Neuronal stem cell (in vitro differentiated cells): ENCODE data around the gene NTN5.

Source experiments
- DNase-seq: peaks from one replicate; pipeline ENCODE4 v3.0.0-alpha.2; 2013; ENCODE audit warnings: low spot score
- H2AFZ ChIP-seq: one replicate; pipeline ENCODE4 v1.6.1; 2013; ENCODE audit warnings: mild to moderate bottlenecking, low read length, inconsistent platforms
- H2AK5ac ChIP-seq: 2 replicates; pipeline ENCODE4 v1.6.1; 2013; ENCODE audit warnings: low read depth, mild to moderate bottlenecking, inconsistent platforms, low read length, moderate library complexity, mixed read lengths
- H2BK120ac ChIP-seq: 2 replicates; pipeline ENCODE4 v1.6.1; 2013; ENCODE audit warnings: low read depth, mild to moderate bottlenecking, inconsistent platforms, low read length, moderate library complexity, mixed read lengths
- H2BK12ac ChIP-seq: one replicate; pipeline ENCODE4 v1.6.1; 2013; ENCODE audit warnings: low read length, inconsistent platforms
- H2BK15ac ChIP-seq: 2 replicates; pipeline ENCODE4 v1.6.1; 2013; ENCODE audit warnings: mild to moderate bottlenecking, low read length, inconsistent platforms, mixed read lengths
- H2BK5ac ChIP-seq: one replicate; pipeline ENCODE4 v1.6.1; 2013; ENCODE audit warnings: inconsistent platforms, mild to moderate bottlenecking, low read length, moderate library complexity
- H3K14ac ChIP-seq: one replicate; pipeline ENCODE4 v1.6.1; 2013; ENCODE audit warnings: low read length, inconsistent platforms
- H3K18ac ChIP-seq: 2 replicates; pipeline ENCODE4 v1.6.1; 2013; ENCODE audit warnings: low read length, inconsistent platforms
- H3K23ac ChIP-seq: 2 replicates; pipeline ENCODE4 v1.6.1; 2013; ENCODE audit warnings: low read depth, mild to moderate bottlenecking, mixed read lengths, low read length, inconsistent platforms; ENCODE audit not compliant: poor library complexity
- H3K27ac ChIP-seq: replicated peaks from 3 replicates; pipeline ENCODE4 v1.5.1; 2013; ENCODE audit warnings: low read length, inconsistent platforms
- H3K27me3 ChIP-seq, 3 experiments: 2 replicates each; pipeline ENCODE4 v1.6.1; 2013; ENCODE audit warnings: low read length in 3 of 3, mild to moderate bottlenecking in 2 of 3, inconsistent platforms in 1 of 3, low read depth in 1 of 3, mixed read lengths in 1 of 3, moderate library complexity in 1 of 3; ENCODE audit not compliant: control insufficient read depth in 3 of 3, insufficient read depth in 3 of 3
- H3K36me3 ChIP-seq, 2 donors: replicated peaks in 1 of 2; 2 replicates each; pipeline ENCODE4 v1.6.1; 2013; ENCODE audit warnings: low read length in 2 of 2; ENCODE audit not compliant: control insufficient read depth in 2 of 2, insufficient read depth in 2 of 2
- H3K4ac ChIP-seq: 2 replicates; pipeline ENCODE4 v1.6.1; 2013; ENCODE audit warnings: inconsistent platforms, mild to moderate bottlenecking, low read length, moderate library complexity
- H3K4me1 ChIP-seq, 2 donors: 1 replicate in 1 of 2; 2 replicates in 1 of 2; pipeline ENCODE4 v1.6.1; 2013; ENCODE audit warnings: low read length in 2 of 2, low read depth in 1 of 2; ENCODE audit not compliant: control insufficient read depth in 2 of 2, insufficient read depth in 1 of 2
- H3K4me2 ChIP-seq: one replicate; pipeline ENCODE4 v1.6.1; 2013; ENCODE audit warnings: mild to moderate bottlenecking, low read length, inconsistent platforms; ENCODE audit not compliant: insufficient read depth, poor library complexity, severe bottlenecking
- H3K4me3 ChIP-seq, 2 donors: 2 replicates each; pipeline ENCODE4 v1.5.1; 2013; ENCODE audit warnings: low read length in 2 of 2, mild to moderate bottlenecking in 2 of 2, inconsistent platforms in 1 of 2, moderate library complexity in 1 of 2
- H3K79me1 ChIP-seq: one replicate; pipeline ENCODE4 v1.6.1; 2013; ENCODE audit warnings: low read depth, mild to moderate bottlenecking, inconsistent platforms, low read length, moderate library complexity
- H3K9ac ChIP-seq: one replicate; pipeline ENCODE4 v1.6.1; 2013; ENCODE audit warnings: mild to moderate bottlenecking, low read depth, low read length, inconsistent platforms; ENCODE audit not compliant: poor library complexity
- H3K9me3 ChIP-seq, 2 donors: replicated peaks in 1 of 2; 2 replicates each; pipeline versions ENCODE3 to v1.6.1; 2013; ENCODE audit warnings: low read length in 2 of 2, mild to moderate bottlenecking in 2 of 2, inconsistent platforms in 1 of 2, low read depth in 1 of 2, mixed read lengths in 1 of 2, moderate library complexity in 1 of 2; ENCODE audit not compliant: control insufficient read depth in 2 of 2, insufficient read depth in 1 of 2
- H4K8ac ChIP-seq: one replicate; pipeline ENCODE4 v1.6.1; 2013; ENCODE audit warnings: low read depth, mild to moderate bottlenecking, inconsistent platforms, low read length, moderate library complexity
- H4K91ac ChIP-seq: one replicate; pipeline ENCODE4 v1.6.1; 2013; ENCODE audit warnings: low read length, low read depth, mild to moderate bottlenecking, inconsistent platforms; ENCODE audit not compliant: poor library complexity
- WGBS, 2 donors: extraction: QIAGEN DNeasy Blood & Tissue Kit; methylation state at CpG; one replicate each; pipeline ENCODE4 v1.1.7; 2013; ENCODE audit warnings: missing lambda C conversion rate in 2 of 2, mixed read lengths in 1 of 2; ENCODE audit not compliant: insufficient read length in 2 of 2, insufficient replicate concordance in 1 of 2; ENCODE audit errors: extremely low coverage in 2 of 2; 5-methylcytosine and 5-hydroxymethylcytosine counted together

Gene NTN5

DNA sequence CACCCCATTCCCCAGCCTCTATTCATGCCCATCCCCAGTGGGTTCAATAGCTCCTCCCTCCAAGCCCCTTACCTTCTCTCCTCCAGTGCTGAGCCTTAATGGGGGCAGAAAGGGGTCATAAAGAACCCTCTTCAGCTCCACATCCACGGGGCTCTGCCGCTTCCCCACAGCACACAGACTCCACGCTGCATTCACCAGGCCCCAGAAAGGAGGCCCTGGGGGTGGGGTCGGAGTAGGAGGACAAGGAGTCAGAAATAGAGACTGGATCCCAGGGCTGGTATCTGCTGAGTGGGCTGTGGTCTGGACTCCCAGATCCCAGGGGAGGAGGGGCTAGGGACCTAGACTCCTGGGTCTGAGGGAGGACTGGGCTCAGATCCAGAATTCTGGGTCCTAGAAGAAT lies 28.5 kb downstream of the NTN5 start:
- peak overlapping the region; percentile 83 for H3K18ac ChIP-seq
- no peaks in the 10 kb centered on the region for H3K27me3 ChIP-seq
- WGBS, 2 donors = no CpG with 5 or more reads among the region's 4 CpGs

GRCh38 chr19:48642862-48643261 lies 30.0 kb downstream of the NTN5 start:
- H3K18ac ChIP-seq = no peak overlapping the region
- no peak overlapping the region for H2BK12ac ChIP-seq
- H4K91ac ChIP-seq = no peak overlapping the region
- no peak overlapping the region for H2BK120ac ChIP-seq
- H3K9ac ChIP-seq = no peak overlapping the region
- peaks cover 15 to 23% of the 10 kb centered on the region in 2 donors for H3K4me1 ChIP-seq
- no peak overlapping the region for H2BK5ac ChIP-seq
- H3K27ac ChIP-seq = no peak overlapping the region
- no peak overlapping the region for H2AK5ac ChIP-seq
- H3K27me3 ChIP-seq = no peaks in the 10 kb centered on the region
- H3K14ac ChIP-seq = no peak overlapping the region
- H3K79me1 ChIP-seq = peaks cover 9% of the 10 kb centered on the region
- H3K4ac ChIP-seq = no peak overlapping the region
- DNase-seq = no peak
- H2BK15ac ChIP-seq = no peak overlapping the region
- H3K36me3 ChIP-seq = peaks cover 0 to 4% of the 10 kb centered on the region in 2 donors
- no CpG with 5 or more reads among the region's 5 CpGs for WGBS, 2 donors
- H3K4me3 ChIP-seq = no peak overlapping the region
- H3K4me2 ChIP-seq = no peak overlapping the region
- H2AFZ ChIP-seq = no peak overlapping the region
- H4K8ac ChIP-seq = no peak overlapping the region
- no peak overlapping the region for H3K23ac ChIP-seq
- H3K9me3 ChIP-seq = peaks cover 0 to 3% of the 10 kb centered on the region in 2 donors

More for the DNA sequence above, 28.5 kb downstream of the NTN5 start:
- no peak overlapping the region for H3K27ac ChIP-seq
- peak overlapping the region; percentile 19 for H4K8ac ChIP-seq
- H3K9me3 ChIP-seq = peaks cover 0 to 1% of the 10 kb centered on the region in 2 donors
- no peak overlapping the region for H3K9ac ChIP-seq
- peak overlapping the region; percentile 66 for H2BK5ac ChIP-seq
- H3K36me3 ChIP-seq = peaks cover 0 to 3% of the 10 kb centered on the region in 2 donors
- peak overlapping the region; percentile 76 for H3K4ac ChIP-seq
- H2BK12ac ChIP-seq = peak overlapping the region; percentile 73
- H4K91ac ChIP-seq = no peak overlapping the region
- H3K14ac ChIP-seq = no peak overlapping the region
- no peak for DNase-seq
- H2BK15ac ChIP-seq = peak overlapping the region; percentile 75
- peak overlapping the region; percentile 96 for H2AK5ac ChIP-seq
- peak overlapping the region; percentile 3 to 31 for H3K4me3 ChIP-seq
- H2AFZ ChIP-seq = peak overlapping the region; percentile 71
- H3K79me1 ChIP-seq = peaks cover 9% of the 10 kb centered on the region
- H3K4me2 ChIP-seq = peak overlapping the region; percentile 98
- peaks cover 10 to 17% of the 10 kb centered on the region in 2 donors for H3K4me1 ChIP-seq
- peak overlapping the region; percentile 34 for H3K23ac ChIP-seq
- H2BK120ac ChIP-seq = no peak overlapping the region

GRCh38 chr19:48641850-48642249 lies 31.0 kb downstream of the NTN5 start:
- no peak overlapping the region for H3K27ac ChIP-seq
- peaks cover 0 to 4% of the 10 kb centered on the region in 2 donors for H3K36me3 ChIP-seq
- WGBS, 2 donors = no CpG with 5 or more reads among the region's 2 CpGs
- H3K4me2 ChIP-seq = no peak overlapping the region
- H2AFZ ChIP-seq = no peak overlapping the region
- H2BK5ac ChIP-seq = no peak overlapping the region
- H2BK120ac ChIP-seq = no peak overlapping the region
- H3K4me1 ChIP-seq = peaks cover 13 to 25% of the 10 kb centered on the region in 2 donors
- H3K14ac ChIP-seq = no peak overlapping the region
- H3K27me3 ChIP-seq = no peaks in the 10 kb centered on the region
- H2BK15ac ChIP-seq = no peak overlapping the region
- H2AK5ac ChIP-seq = peak overlapping the region; percentile 19
- H3K4ac ChIP-seq = no peak overlapping the region
- no peak overlapping the region for H4K91ac ChIP-seq
- no peak overlapping the region for H3K9ac ChIP-seq
- DNase-seq = no peak
- H3K9me3 ChIP-seq = peaks cover 0 to 3% of the 10 kb centered on the region in 2 donors
- H4K8ac ChIP-seq = no peak overlapping the region
- no peak overlapping the region for H3K18ac ChIP-seq
- no peak overlapping the region for H2BK12ac ChIP-seq
- peaks cover 9% of the 10 kb centered on the region for H3K79me1 ChIP-seq
- no peak overlapping the region for H3K4me3 ChIP-seq
- no peak overlapping the region for H3K23ac ChIP-seq

GRCh38 chr19:48639483-48640375 lies 33.1 kb downstream of the NTN5 start:
- Histone ChIP-seq H2BK120ac (peak overlapping the region; percentile 65), H3K4me2 (no peak overlapping the region), H3K27me3 (peaks cover 0 to 4% (median 0%) of the 10 kb centered on the region in 3 experiments), H4K91ac (no peak overlapping the region), H3K9ac (peak overlapping the region; percentile 60), H3K36me3 (peaks cover 0 to 4% of the 10 kb centered on the region in 2 donors), H4K8ac (no peak overlapping the region), H3K9me3 (peaks cover 0 to 3% of the 10 kb centered on the region in 2 donors), H2BK15ac (peak overlapping the region; percentile 19), H3K4ac (no peak overlapping the region), H3K79me1 (peaks cover 6% of the 10 kb centered on the region), H3K4me1 (peaks cover 16 to 25% of the 10 kb centered on the region in 2 donors), H2AK5ac (peak overlapping the region; percentile 62), H2AFZ (no peak overlapping the region), H3K23ac (no peak overlapping the region), H2BK12ac (peak overlapping the region; percentile 78), H3K18ac (peak overlapping the region; percentile 71), H3K14ac (no peak overlapping the region), H2BK5ac (peak overlapping the region; percentile 87), H3K4me3 (no peak overlapping the region), H3K27ac (no peak overlapping the region)
- WGBS, 2 donors = no CpG with 5 or more reads among the region's 33 CpGs
- no peak for DNase-seq
